ENCODE data around the gene TAF1C.

TAF1C gene

DNA sequence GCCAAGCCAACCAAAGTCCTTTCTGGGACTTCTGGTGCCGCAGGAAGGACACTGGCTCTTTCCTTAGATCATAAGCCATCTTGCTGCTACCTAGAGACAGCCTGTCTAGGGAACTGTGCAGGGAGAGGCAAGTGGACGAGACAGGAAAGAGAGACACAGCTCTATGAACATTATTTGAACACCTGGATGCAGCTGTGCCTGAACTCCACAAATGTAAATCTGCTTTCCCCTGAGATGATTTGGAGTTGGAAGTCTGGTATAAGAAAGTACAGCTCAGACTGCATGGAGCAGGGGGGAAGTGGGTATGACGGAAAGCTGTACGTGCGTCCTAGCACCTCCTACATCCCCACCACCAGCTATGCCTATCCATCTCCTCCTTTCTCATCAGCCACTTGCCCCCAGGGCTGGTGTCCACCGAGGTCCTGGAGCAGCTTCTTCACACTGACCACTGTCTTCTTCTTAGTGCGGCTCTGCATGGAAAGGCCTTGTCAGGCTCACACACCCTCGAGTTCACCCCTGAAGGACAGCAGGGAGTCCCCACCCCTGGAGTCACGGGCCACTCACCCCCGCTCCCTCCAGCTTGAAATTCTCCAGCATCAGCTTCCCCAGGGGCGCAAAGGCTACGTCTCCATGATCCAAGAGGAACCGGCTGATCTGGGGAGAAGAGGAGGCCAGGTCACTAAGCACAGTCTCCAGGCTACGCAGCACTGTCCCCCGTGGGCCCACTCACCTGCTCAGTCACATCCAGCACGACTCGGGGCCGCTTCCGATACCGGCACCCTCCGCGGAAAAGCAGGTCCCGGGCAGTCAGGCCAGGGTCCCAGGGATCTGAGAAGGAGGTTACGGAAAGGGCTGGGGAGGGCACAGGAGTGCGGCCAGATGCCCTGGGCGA, 3.9 kb downstream of the TAF1C start:
- Histone ChIP-seq H3K9ac (ENCODE audit: low read depth, low read length) (no peak overlapping the region), H3K36me3 (ENCODE audit: control insufficient read depth, insufficient read depth, low read length) (peaks cover 74% of the 10 kb centered on the region), H3K4me3 (ENCODE audit: low read depth, low read length) (no peak overlapping the region), H3K27ac (ENCODE audit: low read depth, low read length) (no peak overlapping the region), H3K4me1 (ENCODE audit: control insufficient read depth, insufficient read depth, low read length) (no peaks in the 10 kb centered on the region), H3K27me3 (ENCODE audit: control insufficient read depth, insufficient read depth, low read length) (no peaks in the 10 kb centered on the region), H3K9me3 (ENCODE audit: control insufficient read depth, insufficient read depth, low read length) (no peaks in the 10 kb centered on the region)

DNA sequence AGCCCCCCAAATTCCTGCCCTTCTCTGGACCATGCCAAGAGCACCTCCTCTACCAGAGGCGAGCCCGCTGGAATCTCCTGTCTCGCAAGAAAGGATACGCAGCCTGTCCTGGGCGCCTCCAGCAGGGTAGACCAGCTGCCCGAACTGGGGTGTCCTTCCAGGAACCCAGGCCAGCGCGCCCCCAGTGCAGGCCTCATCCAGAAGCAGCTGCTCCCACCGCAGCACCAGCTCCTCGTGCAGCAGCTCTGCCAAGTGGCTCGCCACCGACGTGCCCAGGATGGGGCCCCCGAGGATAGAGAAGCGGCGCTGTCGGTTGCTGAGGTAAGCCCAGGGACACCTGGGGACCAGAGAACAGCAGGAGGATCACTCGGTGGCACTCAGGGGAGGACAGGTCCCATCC, 4.8 kb downstream of the TAF1C start:
- Histone ChIP-seq H3K4me3 (ENCODE audit: low read depth, low read length) (no peak overlapping the region), H3K27ac (ENCODE audit: low read depth, low read length) (no peak overlapping the region), H3K9me3 (ENCODE audit: control insufficient read depth, insufficient read depth, low read length) (no peaks in the 10 kb centered on the region), H3K36me3 (ENCODE audit: control insufficient read depth, insufficient read depth, low read length) (peaks cover 79% of the 10 kb centered on the region), H3K4me1 (ENCODE audit: control insufficient read depth, insufficient read depth, low read length) (no peaks in the 10 kb centered on the region), H3K9ac (ENCODE audit: low read depth, low read length) (no peak overlapping the region), H3K27me3 (ENCODE audit: control insufficient read depth, insufficient read depth, low read length) (no peaks in the 10 kb centered on the region)

DNA sequence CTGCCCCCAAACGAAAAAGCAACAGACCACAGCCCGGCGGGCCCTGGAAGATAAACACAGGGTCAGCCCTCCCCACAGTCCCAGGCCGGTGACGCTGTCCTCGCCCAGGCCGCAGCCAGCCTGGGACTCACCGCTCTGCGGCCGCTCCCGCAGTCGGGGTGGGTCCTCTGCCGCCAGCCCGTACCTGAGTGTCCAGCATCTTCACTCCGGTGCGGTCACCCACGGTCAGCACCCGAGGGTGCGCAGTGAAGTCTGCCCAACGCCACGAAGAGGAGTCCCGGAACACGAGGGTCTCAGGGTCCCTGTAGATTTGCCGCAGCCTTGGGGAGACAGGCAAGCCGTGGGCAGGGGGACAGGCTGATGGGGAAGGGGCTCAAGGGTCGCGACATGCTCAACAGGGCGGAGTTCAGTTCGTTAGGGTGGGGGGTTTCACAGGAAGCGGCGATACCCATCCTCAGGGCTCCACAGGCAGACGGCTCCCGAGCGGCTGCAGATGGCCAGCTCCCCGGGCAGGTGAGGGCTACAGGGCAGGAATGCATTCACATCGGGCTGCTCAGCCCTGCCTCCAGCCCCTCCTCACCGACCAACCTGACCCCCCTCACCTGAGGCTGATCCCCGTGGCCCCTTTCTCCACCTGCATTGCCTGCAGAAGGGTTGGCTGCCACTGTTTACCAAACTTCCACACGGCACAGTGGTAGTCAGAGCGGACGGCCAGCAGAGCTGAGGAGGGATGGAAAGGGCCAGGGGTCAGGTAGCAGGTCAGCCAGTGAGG, 5.5 kb downstream of the TAF1C start:
- Histone ChIP-seq H3K4me1 (ENCODE audit: control insufficient read depth, insufficient read depth, low read length) (no peaks in the 10 kb centered on the region), H3K36me3 (ENCODE audit: control insufficient read depth, insufficient read depth, low read length) (peaks cover 79% of the 10 kb centered on the region), H3K9ac (ENCODE audit: low read depth, low read length) (no peak overlapping the region)

DNA sequence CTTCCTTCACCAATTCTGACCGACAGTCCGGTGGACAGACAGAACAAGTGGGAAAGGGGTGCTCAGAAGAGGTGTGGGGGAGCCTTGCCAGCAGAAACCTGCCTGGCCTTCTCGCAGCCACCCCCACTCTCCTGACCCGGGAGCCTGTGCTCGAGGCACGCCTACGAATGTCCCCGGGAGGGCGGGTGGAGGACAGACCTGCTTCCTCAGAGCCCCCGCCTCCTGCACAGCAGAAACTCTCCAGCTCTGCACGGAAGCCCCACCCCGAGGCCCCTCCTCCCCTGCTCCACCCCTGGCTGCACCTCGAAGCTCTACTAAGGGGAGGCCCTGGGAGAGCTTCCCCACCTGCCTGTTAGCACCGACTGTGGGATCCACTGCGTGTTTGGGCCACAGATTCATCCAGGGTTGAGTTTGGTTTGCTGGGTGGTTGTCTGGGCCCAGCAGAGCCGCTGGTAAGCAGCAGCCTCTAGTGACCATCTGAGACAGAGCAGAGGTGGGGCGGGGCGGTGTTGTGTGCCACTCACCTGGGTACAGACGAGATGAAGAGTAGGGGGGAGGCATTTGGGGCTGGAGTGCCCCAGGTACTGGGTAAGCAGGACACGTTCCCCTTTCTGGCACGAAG, 6.2 kb downstream of the TAF1C start:
- Histone ChIP-seq H3K27me3 (ENCODE audit: control insufficient read depth, insufficient read depth, low read length) (no peaks in the 10 kb centered on the region), H3K4me3 (ENCODE audit: low read depth, low read length) (no peak overlapping the region), H3K9ac (ENCODE audit: low read depth, low read length) (no peak overlapping the region), H3K27ac (ENCODE audit: low read depth, low read length) (no peak overlapping the region), H3K4me1 (ENCODE audit: control insufficient read depth, insufficient read depth, low read length) (no peaks in the 10 kb centered on the region), H3K36me3 (ENCODE audit: control insufficient read depth, insufficient read depth, low read length) (peaks cover 79% of the 10 kb centered on the region), H3K9me3 (ENCODE audit: control insufficient read depth, insufficient read depth, low read length) (no peaks in the 10 kb centered on the region)

More for the DNA sequence above, 5.5 kb downstream of the TAF1C start:
- Histone ChIP-seq H3K27me3 (ENCODE audit: control insufficient read depth, insufficient read depth, low read length) (no peaks in the 10 kb centered on the region), H3K9me3 (ENCODE audit: control insufficient read depth, insufficient read depth, low read length) (no peaks in the 10 kb centered on the region), H3K27ac (ENCODE audit: low read depth, low read length) (no peak overlapping the region), H3K4me3 (ENCODE audit: low read depth, low read length) (no peak overlapping the region)

DNA sequence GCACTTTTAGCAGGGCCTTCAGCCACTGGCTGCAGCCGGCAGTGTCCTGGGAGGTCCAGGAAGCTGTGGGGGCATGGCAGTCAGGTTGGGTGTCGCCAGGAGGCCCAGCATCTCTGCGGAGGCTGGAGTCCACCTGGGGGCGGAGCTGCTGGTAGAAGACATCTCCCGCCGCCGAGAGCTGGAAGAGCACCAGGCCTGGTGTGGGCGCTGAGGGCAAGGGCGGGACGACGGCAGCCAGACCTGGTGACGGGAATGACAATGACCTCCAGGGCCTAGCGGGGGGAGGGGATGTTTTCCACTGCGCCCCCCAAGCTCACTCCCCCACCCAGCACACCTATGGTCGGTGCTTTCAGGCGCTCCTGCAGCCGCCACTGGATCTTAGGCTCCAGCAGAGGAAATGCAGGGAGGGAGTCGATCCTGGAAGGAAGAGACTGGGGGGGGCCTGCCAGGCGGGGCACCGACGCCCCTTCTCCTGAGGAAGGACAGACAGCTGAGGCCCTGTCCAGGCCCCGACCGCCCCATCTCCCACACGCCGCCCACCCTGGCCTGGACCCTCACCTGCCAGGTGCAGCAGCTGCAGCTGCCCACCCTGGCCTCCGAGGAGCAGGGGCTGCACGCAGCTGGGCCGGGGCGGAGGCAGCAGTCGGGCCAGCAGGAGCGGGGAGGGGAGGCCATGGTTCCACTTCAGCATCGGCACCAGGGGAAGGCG, 7.1 kb downstream of the TAF1C start:
- H3K27ac ChIP-seq (ENCODE audit: low read depth, low read length): no peak overlapping the region
- peaks cover 73% of the 10 kb centered on the region for H3K36me3 ChIP-seq (ENCODE audit: control insufficient read depth, insufficient read depth, low read length)
- no peak overlapping the region for H3K9ac ChIP-seq (ENCODE audit: low read depth, low read length)

DNA sequence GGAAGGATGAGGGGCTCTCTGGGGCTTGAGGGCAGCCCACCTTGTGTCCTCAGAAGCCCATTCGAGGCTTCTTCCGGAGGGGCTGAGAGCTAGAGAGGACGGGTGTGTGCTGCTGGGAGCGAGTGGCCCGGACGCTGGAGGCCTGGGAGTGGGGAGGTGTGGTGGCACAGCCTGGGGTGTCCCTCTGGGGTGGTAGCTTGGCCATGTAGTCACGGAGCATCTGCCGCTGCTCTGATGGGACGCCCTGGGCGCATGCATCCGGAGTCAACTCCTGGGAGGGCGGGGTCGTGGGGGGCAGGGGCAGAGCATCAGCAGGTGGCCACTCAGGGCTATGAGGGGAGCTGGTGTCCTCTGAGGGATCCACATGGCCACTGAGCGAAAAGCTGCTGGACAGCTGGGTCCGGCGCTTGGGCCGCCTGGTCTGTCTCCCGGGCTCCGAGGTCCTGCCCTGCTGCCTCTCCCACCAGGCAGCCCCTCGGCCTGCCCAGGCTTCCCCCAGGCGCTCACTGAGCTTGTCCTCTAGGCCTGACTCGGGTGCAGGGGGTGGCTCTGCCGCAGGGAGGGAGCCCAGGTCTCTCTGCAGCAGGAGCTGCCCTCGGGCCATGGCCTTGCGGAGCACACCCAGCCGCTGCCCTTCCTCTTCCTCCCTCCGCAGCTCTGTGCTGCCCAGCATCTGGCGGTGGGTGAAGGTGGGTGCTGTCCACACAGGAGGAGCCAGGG, 7.8 kb downstream of the TAF1C start:
- H3K36me3 ChIP-seq (ENCODE audit: control insufficient read depth, insufficient read depth, low read length): peaks cover 66% of the 10 kb centered on the region
- no peaks in the 10 kb centered on the region for H3K4me1 ChIP-seq (ENCODE audit: control insufficient read depth, insufficient read depth, low read length)
- no peaks in the 10 kb centered on the region for H3K27me3 ChIP-seq (ENCODE audit: control insufficient read depth, insufficient read depth, low read length)
- H3K9ac ChIP-seq (ENCODE audit: low read depth, low read length): no peak overlapping the region
- H3K27ac ChIP-seq (ENCODE audit: low read depth, low read length): no peak overlapping the region
- H3K9me3 ChIP-seq (ENCODE audit: control insufficient read depth, insufficient read depth, low read length): no peaks in the 10 kb centered on the region
- H3K4me3 ChIP-seq (ENCODE audit: low read depth, low read length): no peak overlapping the region

More for the DNA sequence above, 7.1 kb downstream of the TAF1C start:
- no peaks in the 10 kb centered on the region for H3K4me1 ChIP-seq (ENCODE audit: control insufficient read depth, insufficient read depth, low read length)
- H3K9me3 ChIP-seq (ENCODE audit: control insufficient read depth, insufficient read depth, low read length): no peaks in the 10 kb centered on the region
- H3K4me3 ChIP-seq (ENCODE audit: low read depth, low read length): no peak overlapping the region
- H3K27me3 ChIP-seq (ENCODE audit: control insufficient read depth, insufficient read depth, low read length): no peaks in the 10 kb centered on the region

DNA sequence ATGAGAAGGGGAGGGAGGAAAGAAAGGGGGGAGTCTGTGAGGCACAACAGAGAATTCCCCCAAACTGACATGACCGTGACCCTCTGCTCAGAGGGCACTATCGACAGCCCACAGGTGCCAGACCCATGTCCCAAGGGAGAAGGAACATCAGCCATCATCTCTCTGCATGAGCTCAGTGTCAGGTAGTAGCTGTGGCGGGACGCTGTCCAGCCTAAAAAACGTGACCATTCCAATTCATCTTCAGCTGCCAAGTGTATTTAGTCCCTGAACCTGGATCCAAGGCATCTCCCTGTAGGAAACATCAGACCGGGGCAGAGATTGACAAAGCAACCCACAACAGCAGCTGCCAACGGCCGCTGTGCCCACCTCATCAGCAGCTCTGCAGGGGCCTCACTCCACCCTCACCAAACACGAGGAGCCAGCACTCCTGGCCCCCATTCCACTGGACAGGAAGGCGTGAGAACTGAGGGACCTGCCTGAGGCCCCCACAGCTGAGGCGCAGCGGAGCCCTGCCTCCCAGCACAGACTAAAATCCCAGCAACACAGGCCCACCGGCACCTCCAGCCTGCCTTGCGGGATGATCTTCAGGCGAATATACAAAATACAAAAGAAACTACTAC, 8.6 kb downstream of the TAF1C start:
- H3K9ac ChIP-seq (ENCODE audit: low read depth, low read length): no peak overlapping the region
- no peak overlapping the region for H3K27ac ChIP-seq (ENCODE audit: low read depth, low read length)

DNA sequence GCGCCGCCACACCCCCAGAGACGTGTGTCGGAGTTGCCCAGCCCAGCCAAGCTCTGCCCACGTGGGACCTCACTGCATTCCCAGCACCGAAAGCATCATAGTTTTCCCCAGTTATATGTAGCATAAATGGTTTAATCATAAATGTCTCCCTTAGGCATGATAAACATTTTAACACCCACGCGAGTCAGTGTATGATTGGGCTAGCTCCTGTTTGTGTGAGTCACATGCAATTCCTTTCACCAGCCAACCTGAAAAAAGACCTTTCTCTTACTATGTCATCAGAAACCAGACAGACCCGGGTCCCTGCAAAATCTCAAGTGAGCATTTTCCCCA, 9.2 kb downstream of the TAF1C start:
- no peaks in the 10 kb centered on the region for H3K9me3 ChIP-seq (ENCODE audit: control insufficient read depth, insufficient read depth, low read length)
- no peaks in the 10 kb centered on the region for H3K4me1 ChIP-seq (ENCODE audit: control insufficient read depth, insufficient read depth, low read length)
- peaks cover 52% of the 10 kb centered on the region for H3K36me3 ChIP-seq (ENCODE audit: control insufficient read depth, insufficient read depth, low read length)
- no peak overlapping the region for H3K4me3 ChIP-seq (ENCODE audit: low read depth, low read length)
- no peak overlapping the region for H3K27ac ChIP-seq (ENCODE audit: low read depth, low read length)
- H3K27me3 ChIP-seq (ENCODE audit: control insufficient read depth, insufficient read depth, low read length): no peaks in the 10 kb centered on the region
- H3K9ac ChIP-seq (ENCODE audit: low read depth, low read length): no peak overlapping the region

More for the DNA sequence above, 8.6 kb downstream of the TAF1C start:
- no peak overlapping the region for H3K4me3 ChIP-seq (ENCODE audit: low read depth, low read length)
- H3K27me3 ChIP-seq (ENCODE audit: control insufficient read depth, insufficient read depth, low read length): no peaks in the 10 kb centered on the region
- H3K9me3 ChIP-seq (ENCODE audit: control insufficient read depth, insufficient read depth, low read length): no peaks in the 10 kb centered on the region
- peaks cover 58% of the 10 kb centered on the region for H3K36me3 ChIP-seq (ENCODE audit: control insufficient read depth, insufficient read depth, low read length)
- no peaks in the 10 kb centered on the region for H3K4me1 ChIP-seq (ENCODE audit: control insufficient read depth, insufficient read depth, low read length)

DNA sequence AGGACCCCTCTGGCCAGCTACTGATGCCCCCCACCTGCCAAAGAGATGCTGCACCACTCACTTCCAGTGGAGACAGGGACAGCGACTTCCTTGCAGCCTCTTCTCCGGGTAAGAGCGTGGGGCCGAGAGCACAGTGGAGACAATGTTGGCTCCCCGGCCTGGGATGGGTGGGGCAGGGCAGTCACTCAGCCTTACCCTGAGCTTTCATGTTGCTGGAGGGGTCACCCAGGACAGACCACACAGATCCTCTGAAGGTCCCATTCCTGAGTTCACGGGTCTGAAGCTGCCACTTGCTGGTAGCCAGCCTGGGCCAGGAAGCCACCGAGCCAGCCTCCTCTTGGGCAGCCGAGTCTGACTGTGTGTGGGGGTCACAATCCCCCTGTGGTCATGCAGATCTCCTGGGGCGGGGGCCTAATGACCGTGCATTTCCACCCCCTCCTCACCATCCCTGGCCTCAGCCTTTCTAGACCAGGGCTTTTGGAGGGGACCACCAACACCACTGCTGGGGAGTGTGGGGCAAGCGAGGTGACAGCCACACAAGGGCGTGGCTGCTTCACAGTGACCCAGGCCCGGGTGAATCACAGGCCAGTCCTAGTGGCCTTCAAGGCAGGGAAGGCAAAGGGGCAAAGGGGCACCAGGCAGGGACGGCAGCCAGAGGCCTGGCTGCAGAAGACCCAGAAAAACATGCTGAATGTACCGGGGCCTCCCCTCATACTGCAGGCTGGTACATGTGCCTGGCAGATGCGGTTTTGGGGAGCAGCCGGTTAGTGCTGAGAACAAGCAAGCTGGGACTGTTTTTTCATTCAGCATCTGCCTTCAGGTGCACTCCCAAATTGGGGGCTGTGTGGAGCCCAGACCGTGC, 10.4 kb downstream of the TAF1C start:
- Histone ChIP-seq H3K27me3 (ENCODE audit: control insufficient read depth, insufficient read depth, low read length) (no peaks in the 10 kb centered on the region), H3K9ac (ENCODE audit: low read depth, low read length) (no peak overlapping the region), H3K4me1 (ENCODE audit: control insufficient read depth, insufficient read depth, low read length) (no peaks in the 10 kb centered on the region), H3K9me3 (ENCODE audit: control insufficient read depth, insufficient read depth, low read length) (no peaks in the 10 kb centered on the region), H3K4me3 (ENCODE audit: low read depth, low read length) (no peak overlapping the region), H3K27ac (ENCODE audit: low read depth, low read length) (no peak overlapping the region), H3K36me3 (ENCODE audit: control insufficient read depth, insufficient read depth, low read length) (peaks cover 39% of the 10 kb centered on the region)
